ENCODE measurements around the gene SAMHD1.

- TF ChIP-seq, protein P1, sequence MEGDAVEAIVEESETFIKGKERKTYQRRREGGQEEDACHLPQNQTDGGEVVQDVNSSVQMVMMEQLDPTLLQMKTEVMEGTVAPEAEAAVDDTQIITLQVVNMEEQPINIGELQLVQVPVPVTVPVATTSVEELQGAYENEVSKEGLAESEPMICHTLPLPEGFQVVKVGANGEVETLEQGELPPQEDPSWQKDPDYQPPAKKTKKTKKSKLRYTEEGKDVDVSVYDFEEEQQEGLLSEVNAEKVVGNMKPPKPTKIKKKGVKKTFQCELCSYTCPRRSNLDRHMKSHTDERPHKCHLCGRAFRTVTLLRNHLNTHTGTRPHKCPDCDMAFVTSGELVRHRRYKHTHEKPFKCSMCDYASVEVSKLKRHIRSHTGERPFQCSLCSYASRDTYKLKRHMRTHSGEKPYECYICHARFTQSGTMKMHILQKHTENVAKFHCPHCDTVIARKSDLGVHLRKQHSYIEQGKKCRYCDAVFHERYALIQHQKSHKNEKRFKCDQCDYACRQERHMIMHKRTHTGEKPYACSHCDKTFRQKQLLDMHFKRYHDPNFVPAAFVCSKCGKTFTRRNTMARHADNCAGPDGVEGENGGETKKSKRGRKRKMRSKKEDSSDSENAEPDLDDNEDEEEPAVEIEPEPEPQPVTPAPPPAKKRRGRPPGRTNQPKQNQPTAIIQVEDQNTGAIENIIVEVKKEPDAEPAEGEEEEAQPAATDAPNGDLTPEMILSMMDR (IDR thresholded peaks at IDR 0.05; ENCODE audit: insufficient read depth, low read length, poor library complexity, severe bottlenecking): no peak
- no peak for TF ChIP-seq EZH2phosphoT487 (conservative IDR thresholded peaks at IDR 0.05; ENCODE audit: low read length)
These were observed 22.2 kb downstream of the SAMHD1 start for GRCh38 chr20:36929290-36929689.

Measured in SU-DHL-6 (cell line).